GM18907 (cell line): ENCODE results near the gene CEP170B.
"Not testable (repeated sequence)": the region's sequence is repeated elsewhere in the genome, so short reads cannot be mapped to it uniquely, and the experiment has no call there.

Source experiments
- ATAC-seq: cut with Tn5 transposase; IDR thresholded peaks from one replicate; pipeline ENCODE4 v1.9.1; 2021; ENCODE audit warnings: mild to moderate bottlenecking, moderate library complexity; ENCODE audit not compliant: unreplicated experiment

Gene CEP170B

GRCh38 chr14:104865081-104865630, at the start of gene CEP170B:
TSS of gene CEP170B (plus strand) at chr14:104865268. CDS start at chr14:104868451, 3,183 bp downstream.
- ATAC-seq, result no peak

GRCh38 chr14:104816616-104816884, 48.5 kb upstream of the CEP170B start:
- ATAC-seq, result peak; percentile 3

- ATAC-seq, result no peak
These were observed 46.9 kb upstream of the CEP170B start for GRCh38 chr14:104817930-104818713.

- ATAC-seq, result no peak
These were observed 46.3 kb upstream of the CEP170B start for GRCh38 chr14:104818714-104819161.

GRCh38 chr14:104819361-104819781, 45.7 kb upstream of the CEP170B start:
- no peak for ATAC-seq

- ATAC-seq, result no peak
These were observed 44.3 kb upstream of the CEP170B start for GRCh38 chr14:104820669-104821228.

GRCh38 chr14:104821229-104821945, 43.7 kb upstream of the CEP170B start:
- no peak for ATAC-seq

GRCh38 chr14:104821971-104822608, 43.0 kb upstream of the CEP170B start:
- ATAC-seq, result no peak

- ATAC-seq, result no peak
These were observed 42.0 kb upstream of the CEP170B start for GRCh38 chr14:104822821-104823615.

GRCh38 chr14:104824353-104824997, 40.6 kb upstream of the CEP170B start:
- ATAC-seq, result no peak

GRCh38 chr14:104826189-104826860, 38.7 kb upstream of the CEP170B start:
- peak; percentile 69 for ATAC-seq

- ATAC-seq, result no peak
These were observed 38.2 kb upstream of the CEP170B start for GRCh38 chr14:104826861-104827176.

GRCh38 chr14:104827177-104828055, 37.7 kb upstream of the CEP170B start:
- no peak for ATAC-seq

GRCh38 chr14:104830781-104831180, 34.3 kb upstream of the CEP170B start:
- ATAC-seq, result no peak

- not testable (repeated sequence) for ATAC-seq
These were observed 28.7 kb upstream of the CEP170B start for GRCh38 chr14:104836171-104836935.

- no peak for ATAC-seq
These were observed 23.3 kb upstream of the CEP170B start for GRCh38 chr14:104841730-104842129.

- no peak for ATAC-seq
These were observed 22.1 kb upstream of the CEP170B start for GRCh38 chr14:104843006-104843405.
